Choroid plexus epithelial cell (primary cell): ENCODE measurements around the gene VTCN1.
A peak's percentile ranks its signal among the peaks of the same experiment; 100 is the strongest.

Source experiments
- DNase-seq: peaks from one replicate; pipeline ENCODE4 v3.0.0-alpha.2; 2010; ENCODE audit warnings: low read depth
- H3K4me3 ChIP-seq: 2 replicates; pipeline ENCODE4 v1.5.1; 2011; ENCODE audit warnings: low read depth, mild to moderate bottlenecking, control low read depth, low read length, moderate library complexity
- CTCF ChIP-seq: conservative IDR thresholded peaks from 2 replicates; pipeline ENCODE4 v1.5.1; 2011; ENCODE audit warnings: low read depth, mild to moderate bottlenecking, control low read depth, inconsistent platforms, low read length, moderate library complexity

VTCN1 gene

GRCh38 chr1:117116090-117116783 lies 94.5 kb downstream of the VTCN1 start:
- no peak for TF ChIP-seq CTCF
- no peak overlapping the region for H3K4me3 ChIP-seq
- DNase-seq = no peak

GRCh38 chr1:117114877-117115276 lies 95.8 kb downstream of the VTCN1 start:
- H3K4me3 ChIP-seq = no peak overlapping the region
- no peak for DNase-seq

GRCh38 chr1:117113199-117113598 lies 97.5 kb downstream of the VTCN1 start:
- no peak for DNase-seq
- no peak for TF ChIP-seq CTCF
- no peak overlapping the region for H3K4me3 ChIP-seq

More at GRCh38 chr1:117114877-117115276, 95.8 kb downstream of the VTCN1 start:
- TF ChIP-seq CTCF = no peak

GRCh38 chr1:117112047-117112717 lies 98.5 kb downstream of the VTCN1 start:
- no peak for TF ChIP-seq CTCF
- H3K4me3 ChIP-seq = no peak overlapping the region
- DNase-seq = no peak

GRCh38 chr1:117110774-117111173 lies 100.0 kb downstream of the VTCN1 start:
- H3K4me3 ChIP-seq = no peak overlapping the region
- DNase-seq = peak; percentile 31
- TF ChIP-seq CTCF = no peak

GRCh38 chr1:117107364-117107763 lies 103.4 kb downstream of the VTCN1 start:
- DNase-seq = no peak
- no peak overlapping the region for H3K4me3 ChIP-seq
- no peak for TF ChIP-seq CTCF

- no peak for TF ChIP-seq CTCF
- peak; percentile 30 for DNase-seq
- no peak overlapping the region for H3K4me3 ChIP-seq
Observed at GRCh38 chr1:117106478-117106877, 104.2 kb downstream of the VTCN1 start.
